ENCODE measurements around the gene PACRG.
"Not testable (repeated sequence)": the region's sequence is repeated elsewhere in the genome, so short reads cannot be mapped to it uniquely, and the experiment has no call there.

The PACRG gene

GRCh38 chr6:162957062-162957461 lies 229.3 kb downstream of the PACRG start:
- DNase-seq, result no peak

- no peak for DNase-seq
These were observed 233.1 kb downstream of the PACRG start for GRCh38 chr6:162960679-162961457.

- DNase-seq, result no peak
These were observed 234.3 kb downstream of the PACRG start for GRCh38 chr6:162962093-162962492.

GRCh38 chr6:162963861-162964260 lies 236.1 kb downstream of the PACRG start:
- DNase-seq, result no peak

- DNase-seq, result no peak
These were observed 236.8 kb downstream of the PACRG start for GRCh38 chr6:162964488-162965140.

GRCh38 chr6:162965366-162965765 lies 237.6 kb downstream of the PACRG start:
- no peak for DNase-seq

GRCh38 chr6:162970246-162970645 lies 242.5 kb downstream of the PACRG start:
- no peak for DNase-seq

GRCh38 chr6:162971356-162971755 lies 243.6 kb downstream of the PACRG start:
- DNase-seq, result no peak

GRCh38 chr6:162973151-162973872 lies 245.5 kb downstream of the PACRG start:
- no peak for DNase-seq

- DNase-seq, result no peak
These were observed 246.2 kb downstream of the PACRG start for GRCh38 chr6:162973980-162974379.

GRCh38 chr6:162974685-162975084 lies 246.9 kb downstream of the PACRG start:
- DNase-seq, result no peak

GRCh38 chr6:162976141-162976540 lies 248.4 kb downstream of the PACRG start:
- DNase-seq, result no peak

GRCh38 chr6:162983234-162983633 lies 255.5 kb downstream of the PACRG start:
- DNase-seq, result not testable (repeated sequence)

GRCh38 chr6:162998777-162999176 lies 271.0 kb downstream of the PACRG start:
- no peak for DNase-seq

GRCh38 chr6:162999575-163000285 lies 272.0 kb downstream of the PACRG start:
- DNase-seq, result no peak

- no peak for DNase-seq
These were observed 273.6 kb downstream of the PACRG start for GRCh38 chr6:163001330-163001729.

- DNase-seq, result no peak
These were observed 280.4 kb downstream of the PACRG start for GRCh38 chr6:163008186-163008585.

- DNase-seq, result no peak
These were observed 280.9 kb downstream of the PACRG start for GRCh38 chr6:163008626-163009025.

- no peak for DNase-seq
These were observed 282.4 kb downstream of the PACRG start for GRCh38 chr6:163010145-163010544.

GRCh38 chr6:163014736-163015135 lies 287.0 kb downstream of the PACRG start:
- no peak for DNase-seq

- DNase-seq, result no peak
These were observed 290.0 kb downstream of the PACRG start for GRCh38 chr6:163017801-163018200.

GRCh38 chr6:163019926-163020325 lies 292.2 kb downstream of the PACRG start:
- no peak for DNase-seq

GRCh38 chr6:163021054-163021453 lies 293.3 kb downstream of the PACRG start:
- DNase-seq, result no peak
